Stimulated activated CD4-positive, alpha-beta T cell treated with anti-CD3 and anti-CD28 coated beads, Interleukin-12 subunit alpha, Interleukin-12 subunit beta, amount 100 ng/mL, for 24 hours (primary cell): ENCODE measurements around the gene HYCC2.
"Not testable (repeated sequence)": the region's sequence is repeated elsewhere in the genome, so short reads cannot be mapped to it uniquely, and the experiment has no call there.

Experiments
- DNase-seq, 2 experiments: peaks; one replicate each; pipeline ENCODE4 v3.0.0-alpha.2; 2020; ENCODE audit warnings: low read depth in 2 of 2

Gene HYCC2

GRCh38 chr2:201071479-201072200 lies at the start of gene HYCC2, which contains the start of gene NDUFB3:
TSS of gene HYCC2 (minus strand) at chr2:201071671. CDS start at chr2:201024009, 47,662 bp downstream.
TSS of gene NDUFB3 (plus strand) at chr2:201072001. CDS start at chr2:201078883, 6,882 bp downstream.
- peak; percentile 85 for DNase-seq

- DNase-seq: no peak
These were observed 47.7 kb upstream of the HYCC2 start for GRCh38 chr2:201118961-201119854.

- peak; percentile 67 to 86 for DNase-seq
These were observed 46.9 kb upstream of the HYCC2 start for GRCh38 chr2:201118121-201118960.

- not testable (repeated sequence) for DNase-seq
These were observed 46.2 kb upstream of the HYCC2 start for GRCh38 chr2:201117735-201118094.

GRCh38 chr2:201116959-201117734 lies 45.7 kb upstream of the HYCC2 start:
- no peak for DNase-seq

- DNase-seq: peak; percentile 65 to 78
These were observed 44.9 kb upstream of the HYCC2 start, which contains the start of gene CFLAR for GRCh38 chr2:201116115-201116958. TSS of gene CFLAR (plus strand) at chr2:201116164. CDS start at chr2:201129866, 13,702 bp downstream.

- no peak for DNase-seq
These were observed 43.4 kb upstream of the HYCC2 start for GRCh38 chr2:201114846-201115245.

GRCh38 chr2:201114350-201114749 lies 42.9 kb upstream of the HYCC2 start:
- no peak for DNase-seq

GRCh38 chr2:201111096-201111495 lies 39.6 kb upstream of the HYCC2 start:
- DNase-seq: no peak

GRCh38 chr2:201110615-201111014 lies 39.1 kb upstream of the HYCC2 start:
- no peak for DNase-seq

- no peak for DNase-seq
These were observed 37.7 kb upstream of the HYCC2 start for GRCh38 chr2:201109186-201109585.

GRCh38 chr2:201108341-201108740 lies 36.9 kb upstream of the HYCC2 start:
- DNase-seq: no peak

GRCh38 chr2:201107624-201108023 lies 36.2 kb upstream of the HYCC2 start:
- no peak for DNase-seq

- DNase-seq: no peak
These were observed 34.3 kb upstream of the HYCC2 start for GRCh38 chr2:201105759-201106158.

- DNase-seq: no peak
These were observed 29.0 kb upstream of the HYCC2 start for GRCh38 chr2:201100497-201100896.

GRCh38 chr2:201093573-201093972 lies 22.1 kb upstream of the HYCC2 start:
- DNase-seq: no peak

GRCh38 chr2:201090574-201090973 lies 19.1 kb upstream of the HYCC2 start:
- DNase-seq: no peak

- no peak for DNase-seq
These were observed 13.4 kb upstream of the HYCC2 start for GRCh38 chr2:201084863-201085262.

- DNase-seq: no peak
These were observed 3.5 kb upstream of the HYCC2 start for GRCh38 chr2:201074996-201075395.

GRCh38 chr2:201073071-201073470 lies 1.6 kb upstream of the HYCC2 start:
- no peak for DNase-seq
